GM12878 (cell line): Measurements from ENCODE around the gene HAUS7.

Source experiments
- PAX5 ChIP-seq: IDR thresholded peaks from 2 replicates; pipeline ENCODE4 v1.6.1; 2011; ENCODE audit warnings: low read depth, low read length, borderline replicate concordance
- POLR2A ChIP-seq: IDR thresholded peaks from 2 replicates; pipeline ENCODE4 v1.6.1; 2011; ENCODE audit warnings: low read depth, mild to moderate bottlenecking, low read length
- TAF1 ChIP-seq: IDR thresholded peaks from 2 replicates; pipeline ENCODE4 v1.6.1; 2011; ENCODE audit warnings: mild to moderate bottlenecking, low read depth, low read length, borderline replicate concordance
- TBL1XR1 ChIP-seq: IDR thresholded peaks from 2 replicates; pipeline ENCODE4 v1.6.1; 2012; ENCODE audit warnings: low read depth, low read length, improper control_type of control experiment

DNA sequence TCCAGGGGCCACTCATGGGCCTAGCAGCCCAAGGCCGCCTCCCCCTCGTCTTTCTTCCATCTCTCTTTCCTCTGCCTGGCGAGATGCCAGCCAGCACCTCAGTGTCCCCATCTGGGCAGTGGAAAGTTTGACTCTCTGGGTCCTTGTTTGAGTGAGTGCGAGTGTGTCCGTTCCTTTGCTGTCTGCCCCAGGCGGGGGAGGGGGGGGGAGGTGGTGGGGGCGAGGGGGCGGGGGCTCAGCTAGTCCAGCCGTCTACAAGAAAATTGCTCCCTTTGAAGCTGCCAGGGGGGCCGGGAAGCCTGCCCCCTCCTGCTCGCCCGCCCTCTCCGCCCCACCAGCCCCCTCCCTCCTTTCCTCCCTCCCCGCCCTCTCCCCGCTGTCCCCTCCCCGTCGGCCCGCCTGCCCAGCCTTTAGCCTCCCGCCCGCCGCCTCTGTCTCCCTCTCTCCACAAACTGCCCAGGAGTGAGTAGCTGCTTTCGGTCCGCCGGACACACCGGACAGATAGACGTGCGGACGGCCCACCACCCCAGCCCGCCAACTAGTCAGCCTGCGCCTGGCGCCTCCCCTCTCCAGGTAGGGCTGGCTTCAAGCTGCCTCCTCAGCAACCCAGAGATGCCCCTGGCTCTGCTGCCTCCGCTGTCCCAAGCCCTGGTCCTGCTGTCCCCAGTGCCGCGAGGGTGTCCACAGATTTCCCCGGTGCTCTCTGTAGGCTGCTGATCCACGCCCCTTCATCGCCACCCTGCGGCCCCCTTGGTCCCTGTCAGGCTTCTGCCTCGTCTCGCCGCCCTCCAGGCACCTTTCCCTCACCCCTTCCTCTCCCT lies 24.4 kb upstream of the HAUS7 start, which contains the start of gene BGN:
- TF ChIP-seq TAF1, result no peak
- no peak for TF ChIP-seq TBL1XR1
- no peak for TF ChIP-seq PAX5
- no peak for TF ChIP-seq POLR2A
